Liver (tissue), 3 donors: ENCODE measurements around the gene FBXO31.

Experiments used
- ATF3 ChIP-seq: IDR thresholded peaks from 2 replicates; pipeline ENCODE4 v1.6.1; 2016; ENCODE audit warnings: antibody characterized with exemption
- NR2F2 ChIP-seq: IDR thresholded peaks from 2 replicates; pipeline ENCODE4 v1.6.1; 2016; ENCODE audit warnings: antibody characterized with exemption
- RAD21 ChIP-seq, 2 donors: IDR thresholded peaks; 2 replicates each; pipeline ENCODE4 v1.6.1; 2016; ENCODE audit warnings: antibody characterized with exemption in 2 of 2, mild to moderate bottlenecking in 2 of 2
- TF ChIP-seq, protein P1 (sequence below): fragments of 150-350 bp; IDR thresholded peaks from 2 replicates; pipeline ENCODE4 v1.5.1; 2017; ENCODE audit warnings: improper control_type of control experiment, low read depth, low read length; ENCODE audit not compliant: missing input control
- donor health status: healthy.
- donor health status: healthy.

DNA sequence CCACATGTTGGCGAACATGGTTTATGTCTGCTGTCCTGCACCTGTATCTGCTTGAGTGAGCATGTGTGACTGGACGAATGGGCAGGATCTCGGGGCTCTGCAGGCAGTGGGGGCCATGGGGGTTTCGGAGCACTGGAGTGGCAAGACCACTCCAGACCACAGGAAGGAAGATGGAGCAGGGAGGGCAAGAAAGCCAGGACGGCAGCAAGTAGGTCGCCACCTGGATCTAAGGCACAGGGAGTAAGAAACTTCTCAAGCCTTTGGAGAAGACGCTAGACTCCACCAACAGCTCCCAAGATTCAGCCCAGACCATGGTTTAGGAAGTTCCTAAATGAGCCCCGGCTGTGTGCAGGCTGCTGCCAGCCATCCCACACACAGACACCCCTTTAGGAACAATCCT, 33.5 kb downstream of the FBXO31 start:
- TF ChIP-seq, protein P1, sequence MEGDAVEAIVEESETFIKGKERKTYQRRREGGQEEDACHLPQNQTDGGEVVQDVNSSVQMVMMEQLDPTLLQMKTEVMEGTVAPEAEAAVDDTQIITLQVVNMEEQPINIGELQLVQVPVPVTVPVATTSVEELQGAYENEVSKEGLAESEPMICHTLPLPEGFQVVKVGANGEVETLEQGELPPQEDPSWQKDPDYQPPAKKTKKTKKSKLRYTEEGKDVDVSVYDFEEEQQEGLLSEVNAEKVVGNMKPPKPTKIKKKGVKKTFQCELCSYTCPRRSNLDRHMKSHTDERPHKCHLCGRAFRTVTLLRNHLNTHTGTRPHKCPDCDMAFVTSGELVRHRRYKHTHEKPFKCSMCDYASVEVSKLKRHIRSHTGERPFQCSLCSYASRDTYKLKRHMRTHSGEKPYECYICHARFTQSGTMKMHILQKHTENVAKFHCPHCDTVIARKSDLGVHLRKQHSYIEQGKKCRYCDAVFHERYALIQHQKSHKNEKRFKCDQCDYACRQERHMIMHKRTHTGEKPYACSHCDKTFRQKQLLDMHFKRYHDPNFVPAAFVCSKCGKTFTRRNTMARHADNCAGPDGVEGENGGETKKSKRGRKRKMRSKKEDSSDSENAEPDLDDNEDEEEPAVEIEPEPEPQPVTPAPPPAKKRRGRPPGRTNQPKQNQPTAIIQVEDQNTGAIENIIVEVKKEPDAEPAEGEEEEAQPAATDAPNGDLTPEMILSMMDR = no peak
- TF ChIP-seq ATF3 (no peak), RAD21 (IDR thresholded peaks at IDR 0.05) (no peak), NR2F2 (no peak)
